Measurements from ENCODE around the gene ZDHHC22. TPM values are rescaled to one million over a fixed set of nuclear protein-coding genes. Genes with fewer than 3 reads are reported as not detected.

Gene ZDHHC22
- total and polyA plus RNA-seq, 8 donors: 0.08 to 0.18 TPM; not detected in 6

- DNase-seq: no peak
- Histone ChIP-seq H3K27me3 (peaks cover 0 to 65% (median 54%) of the 10 kb centered on the region in 3 donors), H3K4me3 (no peak overlapping the region), H3K27ac (no peak overlapping the region), H3K9me3 (no peaks in the 10 kb centered on the region), H3K4me1 (peaks cover 7 to 10% (median 8%) of the 10 kb centered on the region in 4 donors), H3K36me3 (no peaks in the 10 kb centered on the region)
- WGBS, 5 donors: 6 to 13% (median 8%) methylated on average over 7 to 10 of the region's 10 CpGs
- intact Hi-C loops (cut with DNase I; ENCODE audit: low total_unique reads): no loop called here
- TF ChIP-seq CTCF (IDR thresholded peaks at IDR 0.05): no peak
- TF ChIP-seq POLR2AphosphoS5 (IDR thresholded peaks at IDR 0.05): no peak
- TF ChIP-seq EP300 (IDR thresholded peaks at IDR 0.05): no peak
- no peak for TF ChIP-seq POLR2A (IDR thresholded peaks at IDR 0.05)
Measured at GRCh38 chr14:77145975-77146740, 4.6 kb upstream of the ZDHHC22 start.

GRCh38 chr14:77144412-77145115, 3.0 kb upstream of the ZDHHC22 start:
- Histone ChIP-seq H3K36me3 (no peaks in the 10 kb centered on the region), H3K27me3 (peaks cover 10 to 81% (median 70%) of the 10 kb centered on the region in 3 donors), H3K9me3 (no peaks in the 10 kb centered on the region), H3K4me3 (no peak overlapping the region), H3K4me1 (peaks cover 19 to 26% (median 23%) of the 10 kb centered on the region in 4 donors), H3K27ac (no peak overlapping the region)
- TF ChIP-seq EP300 (IDR thresholded peaks at IDR 0.05) (no peak), POLR2AphosphoS5 (IDR thresholded peaks at IDR 0.05) (no peak), POLR2A (IDR thresholded peaks at IDR 0.05) (no peak), CTCF (IDR thresholded peaks at IDR 0.05) (no peak)
- intact Hi-C loops (cut with DNase I; ENCODE audit: low total_unique reads): no loop called here
- 57 to 68% (median 62%) methylated on average over 4 of the region's 4 CpGs for WGBS, 5 donors
- no peak for DNase-seq

- Histone ChIP-seq H3K4me1 (peaks cover 23 to 31% (median 26%) of the 10 kb centered on the region in 4 donors), H3K27ac (no peak overlapping the region), H3K27me3 (peaks cover 18 to 96% (median 85%) of the 10 kb centered on the region in 3 donors), H3K36me3 (no peaks in the 10 kb centered on the region), H3K4me3 (no peak overlapping the region), H3K9me3 (no peaks in the 10 kb centered on the region)
- intact Hi-C loops (cut with DNase I; ENCODE audit: low total_unique reads): no loop called here
- TF ChIP-seq CTCF (IDR thresholded peaks at IDR 0.05): no peak
- no peak for TF ChIP-seq POLR2A (IDR thresholded peaks at IDR 0.05)
- TF ChIP-seq EP300 (IDR thresholded peaks at IDR 0.05): no peak
- TF ChIP-seq POLR2AphosphoS5 (IDR thresholded peaks at IDR 0.05): no peak
- WGBS, 5 donors: 2 to 14% (median 8%) methylated on average over 4 of the region's 4 CpGs
- DNase-seq: peak in 1 of 2 donors; percentile 33
Measured at GRCh38 chr14:77143071-77143470, 1.5 kb upstream of the ZDHHC22 start.

- intact Hi-C loops (cut with DNase I; ENCODE audit: low total_unique reads): no loop called here
- peaks cover 23 to 31% (median 26%) of the 10 kb centered on the region in 4 donors for H3K4me1 ChIP-seq
- 7 to 15% (median 7%) methylated on average over 8 to 9 of the region's 9 CpGs for WGBS, 5 donors
- H3K36me3 ChIP-seq: no peaks in the 10 kb centered on the region
- peaks cover 18 to 100% (median 93%) of the 10 kb centered on the region in 3 donors for H3K27me3 ChIP-seq
- no peak for DNase-seq
- peak overlapping the region in 2 of 4 donors; percentile 47 to 51 for H3K4me3 ChIP-seq
- H3K9me3 ChIP-seq: no peaks in the 10 kb centered on the region
- H3K27ac ChIP-seq: no peak overlapping the region
- no peak for TF ChIP-seq CTCF (IDR thresholded peaks at IDR 0.05)
- TF ChIP-seq EP300 (IDR thresholded peaks at IDR 0.05): no peak
- TF ChIP-seq POLR2AphosphoS5 (IDR thresholded peaks at IDR 0.05): no peak
- TF ChIP-seq POLR2A (IDR thresholded peaks at IDR 0.05): no peak
Measured at GRCh38 chr14:77142005-77142800, 612 bp upstream of the ZDHHC22 start.

All from stomach (tissue), 9 donors.